Breast epithelium (tissue), 3 donors: Measurements from ENCODE around the gene CHST1.

ENCODE experiments used
- POLR2A ChIP-seq: fragments of 450-650 bp; IDR thresholded peaks from one replicate; pipeline ENCODE4 v1.6.1; 2016; ENCODE audit warnings: antibody characterized with exemption, mild to moderate bottlenecking, moderate library complexity
- POLR2AphosphoS5 ChIP-seq, 3 donors: sonication (generic); formaldehyde crosslinking; IDR thresholded peaks; one replicate each; pipeline ENCODE4 v1.6.1; 2017; ENCODE audit warnings: antibody characterized with exemption in 3 of 3
- TF ChIP-seq, protein P1 (sequence below), 3 donors: fragments of 450-650 bp; IDR thresholded peaks; one replicate each; pipeline ENCODE4 v1.5.1; 2016 to 2017; ENCODE audit warnings: antibody characterized with exemption in 3 of 3, mild to moderate bottlenecking in 3 of 3, moderate library complexity in 3 of 3

DNA sequence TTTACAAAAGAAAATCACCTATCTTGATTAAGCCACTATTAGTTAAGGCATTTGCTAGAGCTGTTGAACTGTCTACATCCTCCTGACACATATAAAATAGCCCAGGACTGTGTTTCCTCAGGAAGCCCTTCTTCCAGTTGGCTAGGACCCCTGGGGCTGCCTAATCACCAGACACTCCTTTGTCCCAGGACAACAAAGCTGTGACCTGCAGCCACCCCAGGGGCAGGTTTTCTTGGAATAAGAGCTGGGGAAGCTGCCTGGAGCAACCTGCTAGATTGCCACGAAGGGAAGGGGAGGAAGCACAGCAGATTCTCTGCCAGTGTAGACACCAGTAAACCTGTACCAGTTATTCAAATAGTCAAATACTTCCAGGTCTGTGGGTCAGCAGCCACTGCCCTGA lies 17.6 kb downstream of the CHST1 start:
- TF ChIP-seq, protein P1, sequence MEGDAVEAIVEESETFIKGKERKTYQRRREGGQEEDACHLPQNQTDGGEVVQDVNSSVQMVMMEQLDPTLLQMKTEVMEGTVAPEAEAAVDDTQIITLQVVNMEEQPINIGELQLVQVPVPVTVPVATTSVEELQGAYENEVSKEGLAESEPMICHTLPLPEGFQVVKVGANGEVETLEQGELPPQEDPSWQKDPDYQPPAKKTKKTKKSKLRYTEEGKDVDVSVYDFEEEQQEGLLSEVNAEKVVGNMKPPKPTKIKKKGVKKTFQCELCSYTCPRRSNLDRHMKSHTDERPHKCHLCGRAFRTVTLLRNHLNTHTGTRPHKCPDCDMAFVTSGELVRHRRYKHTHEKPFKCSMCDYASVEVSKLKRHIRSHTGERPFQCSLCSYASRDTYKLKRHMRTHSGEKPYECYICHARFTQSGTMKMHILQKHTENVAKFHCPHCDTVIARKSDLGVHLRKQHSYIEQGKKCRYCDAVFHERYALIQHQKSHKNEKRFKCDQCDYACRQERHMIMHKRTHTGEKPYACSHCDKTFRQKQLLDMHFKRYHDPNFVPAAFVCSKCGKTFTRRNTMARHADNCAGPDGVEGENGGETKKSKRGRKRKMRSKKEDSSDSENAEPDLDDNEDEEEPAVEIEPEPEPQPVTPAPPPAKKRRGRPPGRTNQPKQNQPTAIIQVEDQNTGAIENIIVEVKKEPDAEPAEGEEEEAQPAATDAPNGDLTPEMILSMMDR (IDR thresholded peaks at IDR 0.05) = no peak
- TF ChIP-seq POLR2AphosphoS5 (IDR thresholded peaks at IDR 0.05) (no peak), POLR2A (no peak)
